Measurements from ENCODE around the gene NXNL2. TPM values are rescaled to one million over a fixed set of nuclear protein-coding genes. Genes with fewer than 3 reads are reported as not detected.
A peak's percentile ranks its signal among the peaks of the same experiment; 100 is the strongest.

NXNL2 gene
- total RNA-seq, 1 donor from 2014 or later, result 0.32 TPM

DNA sequence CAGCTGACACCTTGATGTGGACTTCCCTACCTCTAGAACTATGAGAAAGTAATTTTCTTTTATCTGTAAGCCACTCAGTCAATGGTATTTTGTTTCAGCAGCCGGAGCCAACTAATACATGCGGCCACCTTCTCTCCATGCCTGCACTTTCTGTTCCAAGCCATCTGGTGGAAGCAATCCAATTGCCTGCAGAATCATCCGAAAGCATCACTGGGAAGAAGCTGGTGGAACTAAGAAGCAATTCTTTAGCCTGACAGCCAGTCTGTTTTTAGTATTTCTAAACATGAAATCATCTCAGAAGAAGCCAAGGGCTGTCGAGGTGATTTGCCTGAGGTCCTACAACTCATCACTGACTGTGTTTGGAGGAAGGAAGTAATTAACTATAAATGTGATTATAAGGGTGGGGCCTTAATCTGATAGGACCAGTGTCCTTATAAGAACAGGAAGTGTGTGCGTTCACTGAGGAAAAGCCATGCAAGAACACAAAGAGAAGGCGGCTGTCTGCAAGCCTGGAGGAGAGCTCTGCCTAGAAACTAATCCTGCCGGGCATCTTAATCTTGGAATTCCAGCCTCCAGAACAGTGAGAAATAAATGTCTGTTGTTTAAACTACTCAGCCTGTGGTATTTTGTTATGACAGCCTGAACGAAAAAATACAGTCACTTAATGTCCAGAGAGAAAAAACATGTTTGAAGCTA lies 49.1 kb downstream of the NXNL2 start:
- Mint-ChIP-seq H3K9me3 (ENCODE audit: unreplicated experiment) (peaks cover 12% of the 10 kb centered on the region), H3K36me3 (ENCODE audit: unreplicated experiment) (peaks cover 6% of the 10 kb centered on the region), H3K4me1 (ENCODE audit: unreplicated experiment) (peaks cover 26% of the 10 kb centered on the region), H3K27me3 (ENCODE audit: unreplicated experiment) (no peaks in the 10 kb centered on the region), H3K4me3 (ENCODE audit: unreplicated experiment) (no peak overlapping the region), H3K27ac (ENCODE audit: unreplicated experiment) (peak overlapping the region; percentile 42)
- TF ChIP-seq, protein P1, sequence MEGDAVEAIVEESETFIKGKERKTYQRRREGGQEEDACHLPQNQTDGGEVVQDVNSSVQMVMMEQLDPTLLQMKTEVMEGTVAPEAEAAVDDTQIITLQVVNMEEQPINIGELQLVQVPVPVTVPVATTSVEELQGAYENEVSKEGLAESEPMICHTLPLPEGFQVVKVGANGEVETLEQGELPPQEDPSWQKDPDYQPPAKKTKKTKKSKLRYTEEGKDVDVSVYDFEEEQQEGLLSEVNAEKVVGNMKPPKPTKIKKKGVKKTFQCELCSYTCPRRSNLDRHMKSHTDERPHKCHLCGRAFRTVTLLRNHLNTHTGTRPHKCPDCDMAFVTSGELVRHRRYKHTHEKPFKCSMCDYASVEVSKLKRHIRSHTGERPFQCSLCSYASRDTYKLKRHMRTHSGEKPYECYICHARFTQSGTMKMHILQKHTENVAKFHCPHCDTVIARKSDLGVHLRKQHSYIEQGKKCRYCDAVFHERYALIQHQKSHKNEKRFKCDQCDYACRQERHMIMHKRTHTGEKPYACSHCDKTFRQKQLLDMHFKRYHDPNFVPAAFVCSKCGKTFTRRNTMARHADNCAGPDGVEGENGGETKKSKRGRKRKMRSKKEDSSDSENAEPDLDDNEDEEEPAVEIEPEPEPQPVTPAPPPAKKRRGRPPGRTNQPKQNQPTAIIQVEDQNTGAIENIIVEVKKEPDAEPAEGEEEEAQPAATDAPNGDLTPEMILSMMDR (IDR thresholded peaks at IDR 0.05), result peak; percentile 17
- DNase-seq (ENCODE audit: extremely low spot score, unreplicated experiment), result no peak

DNA sequence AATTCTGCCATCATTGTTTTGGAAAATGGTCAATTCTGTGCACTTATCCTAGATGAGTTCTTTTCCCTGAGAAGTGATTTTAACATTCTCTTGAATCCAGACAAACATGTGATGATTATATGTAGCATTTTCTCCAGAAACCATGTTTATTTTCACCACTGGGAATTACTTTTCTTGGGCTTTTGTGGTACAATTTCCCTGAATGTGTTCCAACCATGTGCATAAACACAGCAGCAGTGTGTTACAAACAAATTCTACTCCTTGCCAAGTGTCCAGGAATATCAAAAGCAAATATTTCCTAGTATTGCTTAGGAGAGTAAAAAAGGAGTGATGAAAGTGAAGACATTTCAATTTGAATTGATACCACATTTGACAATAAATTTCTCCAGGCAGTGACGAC lies 50.4 kb downstream of the NXNL2 start:
- Mint-ChIP-seq H3K36me3 (ENCODE audit: unreplicated experiment) (peaks cover 6% of the 10 kb centered on the region), H3K9me3 (ENCODE audit: unreplicated experiment) (peaks cover 12% of the 10 kb centered on the region), H3K27ac (ENCODE audit: unreplicated experiment) (no peak overlapping the region), H3K4me3 (ENCODE audit: unreplicated experiment) (no peak overlapping the region), H3K27me3 (ENCODE audit: unreplicated experiment) (no peaks in the 10 kb centered on the region), H3K4me1 (ENCODE audit: unreplicated experiment) (peaks cover 24% of the 10 kb centered on the region)
- DNase-seq (ENCODE audit: extremely low spot score, unreplicated experiment), result no peak
- TF ChIP-seq, protein P1 (IDR thresholded peaks at IDR 0.05), result no peak

DNA sequence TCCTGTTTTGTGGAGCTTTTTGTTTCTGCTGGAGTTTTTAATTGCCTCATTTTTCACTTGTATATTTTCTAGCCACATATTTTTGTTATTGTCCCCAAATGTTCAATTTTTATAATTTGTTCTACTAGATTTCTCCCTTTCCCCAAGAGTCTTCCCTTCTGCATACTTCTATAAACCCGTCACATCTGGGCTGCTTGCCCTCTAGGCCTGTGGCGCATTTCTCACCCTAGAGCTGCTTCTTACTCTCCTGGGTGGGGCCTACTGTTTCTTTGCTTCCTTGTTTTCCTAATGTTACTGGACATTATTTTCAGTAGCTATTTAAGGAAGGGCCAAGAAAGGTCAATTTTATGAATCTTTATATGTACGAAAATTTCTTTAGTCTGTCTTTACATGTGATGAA lies 51.5 kb downstream of the NXNL2 start:
- peak overlapping the region; percentile 23 for H3K27ac Mint-ChIP-seq (ENCODE audit: unreplicated experiment)
- TF ChIP-seq, protein P1 (IDR thresholded peaks at IDR 0.05), result no peak
- DNase-seq (ENCODE audit: extremely low spot score, unreplicated experiment), result no peak

DNA sequence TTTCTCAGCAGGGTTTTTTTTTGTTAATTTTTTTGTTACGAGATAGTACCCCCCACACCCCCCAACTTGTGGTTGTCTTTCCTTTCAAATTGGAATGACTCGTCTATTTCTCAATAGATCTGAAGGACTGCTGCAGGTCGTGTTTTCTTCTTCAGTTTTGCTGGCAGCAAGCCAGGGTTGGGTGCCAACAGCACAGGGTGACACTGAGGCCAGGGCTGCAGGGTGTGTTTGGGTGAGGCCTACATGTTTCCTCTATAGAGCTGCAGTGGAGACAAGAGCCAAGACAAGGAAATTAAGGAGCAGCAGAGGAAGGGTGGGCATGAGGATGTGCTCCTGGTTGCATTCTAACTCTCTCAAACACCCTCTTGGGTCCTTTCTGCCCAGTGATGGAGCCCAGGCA lies 52.2 kb downstream of the NXNL2 start:
- Mint-ChIP-seq H3K4me3 (ENCODE audit: unreplicated experiment) (no peak overlapping the region), H3K4me1 (ENCODE audit: unreplicated experiment) (peaks cover 24% of the 10 kb centered on the region), H3K9me3 (ENCODE audit: unreplicated experiment) (peaks cover 12% of the 10 kb centered on the region), H3K27me3 (ENCODE audit: unreplicated experiment) (no peaks in the 10 kb centered on the region), H3K36me3 (ENCODE audit: unreplicated experiment) (peaks cover 6% of the 10 kb centered on the region), H3K27ac (ENCODE audit: unreplicated experiment) (no peak overlapping the region)
- peak; percentile 71 for DNase-seq (ENCODE audit: extremely low spot score, unreplicated experiment)
- TF ChIP-seq, protein P1 (IDR thresholded peaks at IDR 0.05), result no peak

More for the DNA sequence above, 51.5 kb downstream of the NXNL2 start:
- Mint-ChIP-seq H3K36me3 (ENCODE audit: unreplicated experiment) (peaks cover 6% of the 10 kb centered on the region), H3K9me3 (ENCODE audit: unreplicated experiment) (peaks cover 12% of the 10 kb centered on the region), H3K4me3 (ENCODE audit: unreplicated experiment) (no peak overlapping the region), H3K4me1 (ENCODE audit: unreplicated experiment) (peaks cover 24% of the 10 kb centered on the region), H3K27me3 (ENCODE audit: unreplicated experiment) (no peaks in the 10 kb centered on the region)

DNA sequence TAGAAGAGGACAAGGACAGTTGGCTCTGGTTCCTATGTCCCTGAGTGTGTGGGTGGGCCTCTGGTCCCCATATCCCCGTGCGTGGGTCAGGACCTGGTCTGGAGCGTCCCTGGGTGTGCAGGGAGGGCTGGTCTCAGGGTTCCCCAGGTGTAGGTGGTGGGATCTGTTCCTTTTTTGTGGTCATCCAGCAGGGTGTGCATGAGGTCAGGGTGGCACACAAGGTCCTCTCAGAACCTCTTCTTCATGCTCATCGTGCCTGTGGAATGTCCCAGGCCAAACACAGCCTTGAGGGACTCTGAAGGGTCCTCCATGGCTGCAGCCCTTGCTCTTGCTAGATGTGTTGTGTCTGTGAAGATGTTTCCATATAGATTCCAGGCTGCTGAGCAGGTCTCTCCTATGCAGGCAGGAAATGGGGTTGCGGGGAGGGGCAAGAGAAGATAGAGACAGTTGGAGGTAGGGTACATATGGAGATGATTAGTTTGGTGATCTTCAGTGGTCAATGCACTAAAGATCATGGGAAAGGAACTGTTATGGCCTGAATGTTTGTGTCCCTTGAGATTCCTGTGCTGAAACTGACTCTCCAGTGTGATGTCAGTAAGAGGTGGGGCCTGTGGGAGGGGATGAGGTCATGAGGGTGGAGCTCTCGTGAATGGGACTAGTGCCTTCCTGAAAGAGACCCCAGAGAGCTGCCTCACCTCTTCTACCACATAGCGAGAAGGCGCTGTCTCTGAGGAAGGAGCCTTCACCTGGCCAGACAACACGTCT lies 53.1 kb downstream of the NXNL2 start:
- Mint-ChIP-seq H3K36me3 (ENCODE audit: unreplicated experiment) (peaks cover 6% of the 10 kb centered on the region), H3K27me3 (ENCODE audit: unreplicated experiment) (no peaks in the 10 kb centered on the region), H3K4me1 (ENCODE audit: unreplicated experiment) (peaks cover 24% of the 10 kb centered on the region), H3K27ac (ENCODE audit: unreplicated experiment) (no peak overlapping the region), H3K4me3 (ENCODE audit: unreplicated experiment) (no peak overlapping the region), H3K9me3 (ENCODE audit: unreplicated experiment) (peaks cover 12% of the 10 kb centered on the region)
- peak; percentile 67 for DNase-seq (ENCODE audit: extremely low spot score, unreplicated experiment)
- TF ChIP-seq, protein P1 (IDR thresholded peaks at IDR 0.05), result no peak
